ENCODE measurements around the gene FAM120A. TPM values are rescaled to one million over a fixed set of nuclear protein-coding genes. Genes with fewer than 3 reads are reported as not detected.

Gene FAM120A
- total and polyA plus RNA-seq, 4 donors: 28.3 to 91.0 (median 50.3) TPM

DNA sequence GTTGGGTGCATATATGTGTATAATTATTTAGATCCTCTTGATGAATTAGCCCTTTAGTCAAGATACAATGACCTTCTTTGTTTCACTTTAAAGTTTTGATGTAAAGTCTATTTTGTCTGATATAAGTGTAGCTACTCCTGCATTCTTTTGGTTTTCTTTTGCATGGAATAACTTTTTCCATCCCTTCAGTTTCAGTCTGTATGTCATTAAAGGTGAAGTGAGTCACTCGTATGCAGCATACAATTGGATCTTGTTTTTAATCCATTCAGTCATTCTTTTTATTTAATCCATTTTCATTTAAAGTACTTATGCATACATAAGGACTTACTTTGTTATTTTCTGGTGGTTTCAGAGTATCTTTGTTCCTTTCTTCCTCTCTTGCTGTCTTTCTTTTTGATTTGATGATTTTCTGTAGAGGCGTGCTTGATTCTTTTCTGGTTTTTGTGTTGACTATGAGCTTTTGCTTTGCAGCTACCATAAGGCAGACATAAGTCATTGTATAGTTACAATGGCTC, 36.3 kb upstream of the FAM120A start:
- 95% methylated on average over 2 of the region's 2 CpGs for WGBS
- no peak for DNase-seq (ENCODE audit: low spot score)
- Histone ChIP-seq H3K27me3 (ENCODE audit: control insufficient read depth in 4 of 4, insufficient read depth in 4 of 4, low read length in 3 of 4) (no peaks in the 10 kb centered on the region), H3K36me3 (ENCODE audit: control insufficient read depth in 4 of 4, insufficient read depth in 3 of 4, low read depth in 1 of 4, low read length in 3 of 4) (no peaks in the 10 kb centered on the region), H3K4me1 (ENCODE audit: control insufficient read depth in 4 of 4, insufficient read depth in 4 of 4, low read length in 3 of 4) (no peaks in the 10 kb centered on the region), H3K9ac (ENCODE audit: low read depth in 1 of 2, low read length in 2 of 2) (no peak overlapping the region), H3K9me3 (ENCODE audit: control insufficient read depth in 4 of 4, low read length in 3 of 4) (peaks cover 0 to 11% (median 7%) of the 10 kb centered on the region in 4 donors), H3K4me3 (ENCODE audit: low read depth in 1 of 3, low read length in 3 of 3) (no peak overlapping the region), H3K27ac (ENCODE audit: low read depth in 1 of 2, low read length in 2 of 2) (no peak overlapping the region)
- no peak for TF ChIP-seq NR2F2 (IDR thresholded peaks at IDR 0.05)
- no peak for TF ChIP-seq MAX (IDR thresholded peaks at IDR 0.05)
- no peak for TF ChIP-seq FOXA1 (IDR thresholded peaks at IDR 0.05)
- no peak for TF ChIP-seq FOXA2 (IDR thresholded peaks at IDR 0.05)
- TF ChIP-seq JUND (IDR thresholded peaks at IDR 0.05): no peak
- TF ChIP-seq RXRA (IDR thresholded peaks at IDR 0.05): no peak
- TF ChIP-seq ATF3 (IDR thresholded peaks at IDR 0.05): no peak
- no peak for TF ChIP-seq SP1 (IDR thresholded peaks at IDR 0.05)
- TF ChIP-seq YY1 (IDR thresholded peaks at IDR 0.05): no peak
- TF ChIP-seq REST (IDR thresholded peaks at IDR 0.05): no peak
- TF ChIP-seq EGR1 (IDR thresholded peaks at IDR 0.05; ENCODE audit: low read depth in 2 of 2): no peak
- no peak for TF ChIP-seq HNF4G (IDR thresholded peaks at IDR 0.05)
- TF ChIP-seq, protein P1, sequence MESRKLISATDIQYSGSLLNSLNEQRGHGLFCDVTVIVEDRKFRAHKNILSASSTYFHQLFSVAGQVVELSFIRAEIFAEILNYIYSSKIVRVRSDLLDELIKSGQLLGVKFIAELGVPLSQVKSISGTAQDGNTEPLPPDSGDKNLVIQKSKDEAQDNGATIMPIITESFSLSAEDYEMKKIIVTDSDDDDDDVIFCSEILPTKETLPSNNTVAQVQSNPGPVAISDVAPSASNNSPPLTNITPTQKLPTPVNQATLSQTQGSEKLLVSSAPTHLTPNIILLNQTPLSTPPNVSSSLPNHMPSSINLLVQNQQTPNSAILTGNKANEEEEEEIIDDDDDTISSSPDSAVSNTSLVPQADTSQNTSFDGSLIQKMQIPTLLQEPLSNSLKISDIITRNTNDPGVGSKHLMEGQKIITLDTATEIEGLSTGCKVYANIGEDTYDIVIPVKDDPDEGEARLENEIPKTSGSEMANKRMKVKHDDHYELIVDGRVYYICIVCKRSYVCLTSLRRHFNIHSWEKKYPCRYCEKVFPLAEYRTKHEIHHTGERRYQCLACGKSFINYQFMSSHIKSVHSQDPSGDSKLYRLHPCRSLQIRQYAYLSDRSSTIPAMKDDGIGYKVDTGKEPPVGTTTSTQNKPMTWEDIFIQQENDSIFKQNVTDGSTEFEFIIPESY (IDR thresholded peaks at IDR 0.05): no peak
- no peak for TF ChIP-seq TAF1 (conservative IDR thresholded peaks at IDR 0.05)
- no peak for TF ChIP-seq GABPA (IDR thresholded peaks at IDR 0.05 in 1 of 2, conservative IDR thresholded peaks at IDR 0.05 in 1 of 2)

DNA sequence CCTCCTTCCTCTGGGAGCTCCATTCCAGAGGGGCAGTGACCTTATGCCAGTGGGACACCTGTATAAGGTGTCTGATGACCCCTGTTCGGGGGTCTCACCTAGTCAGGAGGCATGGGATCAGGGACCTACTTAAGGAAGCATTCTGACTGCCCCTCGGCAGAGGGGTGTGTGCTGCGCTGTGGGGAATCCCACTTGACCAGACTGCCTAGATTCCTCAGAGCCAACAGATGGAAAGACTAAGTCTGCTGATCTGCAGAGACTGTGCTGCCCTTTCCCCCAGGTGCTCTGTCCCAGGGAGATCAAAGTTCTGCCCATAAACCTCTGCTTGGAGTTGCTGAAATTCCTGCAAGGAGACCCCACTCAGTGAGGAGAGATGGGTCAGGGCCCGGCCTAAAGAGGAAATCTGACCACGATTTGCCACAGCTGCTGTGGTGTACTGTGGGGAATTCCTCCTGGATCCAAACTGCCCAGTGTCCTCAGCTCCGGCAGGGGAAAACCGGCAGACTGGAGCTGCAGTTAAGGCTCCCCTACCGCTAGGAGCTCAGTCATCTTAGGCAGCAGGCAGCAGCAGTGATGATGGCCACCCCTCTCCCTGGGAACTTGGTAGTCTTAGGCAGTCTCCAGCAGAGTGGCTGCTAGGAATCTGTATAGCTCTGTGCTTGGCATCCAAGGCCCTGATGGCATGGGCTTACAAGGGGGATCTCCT, 34.8 kb upstream of the FAM120A start:
- Histone ChIP-seq H3K27ac (ENCODE audit: low read depth in 1 of 2, low read length in 2 of 2) (no peak overlapping the region), H3K27me3 (ENCODE audit: control insufficient read depth in 4 of 4, insufficient read depth in 4 of 4, low read length in 3 of 4) (no peaks in the 10 kb centered on the region), H3K9ac (ENCODE audit: low read depth in 1 of 2, low read length in 2 of 2) (no peak overlapping the region), H3K9me3 (ENCODE audit: control insufficient read depth in 4 of 4, low read length in 3 of 4) (peaks cover 0 to 11% (median 7%) of the 10 kb centered on the region in 4 donors), H3K4me3 (ENCODE audit: low read depth in 1 of 3, low read length in 3 of 3) (no peak overlapping the region), H3K36me3 (ENCODE audit: control insufficient read depth in 4 of 4, insufficient read depth in 3 of 4, low read depth in 1 of 4, low read length in 3 of 4) (no peaks in the 10 kb centered on the region), H3K4me1 (ENCODE audit: control insufficient read depth in 4 of 4, insufficient read depth in 4 of 4, low read length in 3 of 4) (no peaks in the 10 kb centered on the region)
- DNase-seq (ENCODE audit: low spot score): no peak
- WGBS: 74% methylated on average over 8 of the region's 8 CpGs
- TF ChIP-seq TAF1 (conservative IDR thresholded peaks at IDR 0.05) (no peak), NR2F2 (IDR thresholded peaks at IDR 0.05) (no peak), REST (IDR thresholded peaks at IDR 0.05) (no peak), ATF3 (IDR thresholded peaks at IDR 0.05) (no peak), GABPA (IDR thresholded peaks at IDR 0.05 in 1 of 2, conservative IDR thresholded peaks at IDR 0.05 in 1 of 2) (no peak), MAX (IDR thresholded peaks at IDR 0.05) (no peak), RAD21 (IDR thresholded peaks at IDR 0.05) (no peak)
- TF ChIP-seq, protein P1 (IDR thresholded peaks at IDR 0.05): no peak
